Neural cell (in vitro differentiated cells): ENCODE measurements around the gene NUDT3. TPM values are rescaled to one million over a fixed set of nuclear protein-coding genes. Genes with fewer than 3 reads are reported as not detected.
"Not testable (repeated sequence)": the region's sequence is repeated elsewhere in the genome, so short reads cannot be mapped to it uniquely, and the experiment has no call there.

ENCODE experiments used
- H2AFZ ChIP-seq: fragments of 200-600, 300-800 bp; sonication (generic), shearing (Covaris generic); 2 replicates; pipeline ENCODE4 v1.6.0; 2014; ENCODE audit warnings: low read depth, mild to moderate bottlenecking, antibody characterized with exemption, low read length, moderate library complexity
- H3F3A ChIP-seq: fragments of 200-600 bp; shearing (Covaris generic); 2 replicates; pipeline ENCODE4 v1.6.1; 2016; ENCODE audit warnings: mild to moderate bottlenecking, moderate library complexity, mixed read lengths, antibody characterized with exemption, low read length; ENCODE audit not compliant: insufficient read depth, poor library complexity, severe bottlenecking
- H3K27ac ChIP-seq: fragments of 200-600, 300-800 bp; sonication (generic), shearing (Covaris generic); 2 replicates; pipeline ENCODE4 v1.5.1; 2014; ENCODE audit warnings: mild to moderate bottlenecking, low read length, moderate library complexity
- H3K27me3 ChIP-seq: fragments of 300-800, 200-600 bp; sonication (generic), shearing (Covaris generic); 2 replicates; pipeline ENCODE4 v1.6.0; 2014; ENCODE audit warnings: mild to moderate bottlenecking, low read depth, low read length, moderate library complexity; ENCODE audit not compliant: insufficient read depth
- H3K36me3 ChIP-seq: fragments of 300-800, 200-600 bp; sonication (generic), shearing (Covaris generic); 2 replicates; pipeline ENCODE4 v1.5.1; 2014; ENCODE audit warnings: mild to moderate bottlenecking, antibody characterized with exemption, low read length, moderate library complexity; ENCODE audit not compliant: insufficient read depth
- H3K4me2 ChIP-seq: fragments of 300-800, 200-600 bp; sonication (generic), shearing (Covaris generic); 2 replicates; pipeline ENCODE4 v1.6.0; 2014; ENCODE audit warnings: mild to moderate bottlenecking, low read length
- H3K4me3 ChIP-seq: fragments of 300-800, 200-600 bp; sonication (generic), shearing (Covaris generic); 2 replicates; pipeline ENCODE4 v1.5.1; 2014; ENCODE audit warnings: mild to moderate bottlenecking, low read length, moderate library complexity
- H3K79me2 ChIP-seq: fragments of 200-600 bp; shearing (Covaris generic); replicated peaks from 2 replicates; pipeline ENCODE4 v1.6.0; 2014; ENCODE audit warnings: mild to moderate bottlenecking, low read length, moderate library complexity; ENCODE audit not compliant: insufficient read depth
- H3K9ac ChIP-seq: fragments of 300-800, 200-600 bp; sonication (generic), shearing (Covaris generic); 2 replicates; pipeline ENCODE4 v1.6.1; 2016; ENCODE audit warnings: mild to moderate bottlenecking, low read length, mixed read lengths
- H3K9me2 ChIP-seq: fragments of 200-600 bp; shearing (Covaris generic); 2 replicates; pipeline ENCODE4 v1.6.1; 2016; ENCODE audit warnings: mild to moderate bottlenecking, low read length, mixed read lengths; ENCODE audit not compliant: insufficient read depth
- H3K9me3 ChIP-seq: fragments of 200-600, 300-800 bp; sonication (generic), shearing (Covaris generic); 2 replicates; pipeline ENCODE4 v1.6.1; 2016; ENCODE audit warnings: mild to moderate bottlenecking, mixed run types, low read length, moderate library complexity, mixed read lengths
- H4K20me1 ChIP-seq: fragments of 200-600 bp; shearing (Covaris generic); 2 replicates; pipeline ENCODE4 v1.6.1; 2016; ENCODE audit warnings: mild to moderate bottlenecking, mixed run types; ENCODE audit not compliant: insufficient read depth
- EP300 ChIP-seq: fragments of 450-650 bp; conservative IDR thresholded peaks from 2 replicates; pipeline ENCODE4 v1.6.1; 2014; ENCODE audit warnings: antibody characterized with exemption, mild to moderate bottlenecking, moderate library complexity; ENCODE audit not compliant: poor library complexity, severe bottlenecking
- EZH2 ChIP-seq: fragments of 200-600, 300-800 bp; shearing (Covaris generic), sonication (generic); IDR thresholded peaks from 2 replicates; pipeline ENCODE4 v1.6.1; 2014; ENCODE audit warnings: antibody characterized with exemption, low read length, borderline replicate concordance, mild to moderate bottlenecking; ENCODE audit not compliant: insufficient read depth, poor library complexity, severe bottlenecking
- MXI1 ChIP-seq: fragments of 450-650 bp; conservative IDR thresholded peaks from 2 replicates; pipeline ENCODE4 v1.6.1; 2014; ENCODE audit warnings: antibody characterized with exemption, mild to moderate bottlenecking; ENCODE audit not compliant: poor library complexity, severe bottlenecking
- POLR2AphosphoS5 ChIP-seq: IDR thresholded peaks from 2 replicates; pipeline ENCODE4 v1.6.1; 2012
- RAD21 ChIP-seq: fragments of 450-650 bp; conservative IDR thresholded peaks from 2 replicates; pipeline ENCODE4 v1.6.1; 2014; ENCODE audit warnings: antibody characterized with exemption, mild to moderate bottlenecking, moderate library complexity
- SMC3 ChIP-seq: fragments of 450-650 bp; conservative IDR thresholded peaks from 2 replicates; pipeline ENCODE4 v1.6.1; 2014; ENCODE audit warnings: antibody characterized with exemption, mild to moderate bottlenecking, moderate library complexity; ENCODE audit not compliant: poor library complexity
- TAF1 ChIP-seq: IDR thresholded peaks from 2 replicates; pipeline ENCODE4 v1.6.1; 2012; ENCODE audit warnings: low read depth
- polyA plus RNA-seq: library from polyadenylated mRNA; depleted of rRNA; stranded (reverse); fragments of >200 nt; gene quantifications from 2 replicates; pipeline ENCODE4 v1.2.3, GENCODE V29; 2014
- TF ChIP-seq, protein P1 (sequence below): IDR thresholded peaks from 2 replicates; pipeline ENCODE4 v1.6.1; 2012; ENCODE audit warnings: borderline replicate concordance
- TF ChIP-seq, protein P2 (sequence below): fragments of 450-650 bp; IDR thresholded peaks from 2 replicates; pipeline ENCODE4 v1.5.1; 2014; ENCODE audit warnings: antibody characterized with exemption, mild to moderate bottlenecking, moderate library complexity; ENCODE audit not compliant: poor library complexity, severe bottlenecking

NUDT3 gene
- polyA plus RNA-seq, 1 donor from 2014 or later: 80.2 TPM

DNA sequence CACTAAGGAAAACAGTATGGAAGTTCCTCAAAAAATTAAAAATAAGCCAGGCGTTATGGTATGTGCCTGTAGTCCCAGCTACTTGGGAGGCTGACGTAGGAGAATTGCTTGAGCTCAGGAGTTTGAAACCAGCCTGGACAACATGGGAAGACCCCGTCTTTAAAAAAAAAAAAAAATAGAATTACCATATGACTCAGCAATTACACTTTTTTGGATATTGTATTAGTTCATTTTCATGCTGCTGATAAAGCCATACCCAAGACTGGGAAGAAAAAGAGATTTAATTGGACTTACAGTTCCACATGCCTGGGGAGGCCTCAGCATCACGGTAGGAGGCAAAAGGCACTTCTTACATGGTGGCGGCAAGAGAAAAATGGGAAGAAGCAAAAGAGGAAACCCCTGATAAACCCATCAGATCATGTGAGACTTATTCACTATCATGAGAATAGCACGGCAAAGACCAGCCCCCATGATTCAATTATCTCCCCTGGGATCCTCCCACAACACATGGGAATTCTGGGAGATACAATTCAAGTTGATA lies 132.9 kb downstream of the NUDT3 start:
- Histone ChIP-seq H3K36me3 (no peaks in the 10 kb centered on the region), H3K9me3 (no peaks in the 10 kb centered on the region), H3K9me2 (no peaks in the 10 kb centered on the region), H4K20me1 (no peaks in the 10 kb centered on the region), H3F3A (no peaks in the 10 kb centered on the region), H3K79me2 (no peaks in the 10 kb centered on the region), H2AFZ (no peak overlapping the region), H3K9ac (no peak overlapping the region), H3K27me3 (no peaks in the 10 kb centered on the region), H3K4me2 (no peak overlapping the region), H3K4me3 (no peak overlapping the region), H3K27ac (no peak overlapping the region)
- TF ChIP-seq TAF1 (no peak), EP300 (no peak), POLR2AphosphoS5 (no peak), MXI1 (no peak), RAD21 (no peak), SMC3 (no peak), EZH2 (no peak)
- TF ChIP-seq, protein P1, sequence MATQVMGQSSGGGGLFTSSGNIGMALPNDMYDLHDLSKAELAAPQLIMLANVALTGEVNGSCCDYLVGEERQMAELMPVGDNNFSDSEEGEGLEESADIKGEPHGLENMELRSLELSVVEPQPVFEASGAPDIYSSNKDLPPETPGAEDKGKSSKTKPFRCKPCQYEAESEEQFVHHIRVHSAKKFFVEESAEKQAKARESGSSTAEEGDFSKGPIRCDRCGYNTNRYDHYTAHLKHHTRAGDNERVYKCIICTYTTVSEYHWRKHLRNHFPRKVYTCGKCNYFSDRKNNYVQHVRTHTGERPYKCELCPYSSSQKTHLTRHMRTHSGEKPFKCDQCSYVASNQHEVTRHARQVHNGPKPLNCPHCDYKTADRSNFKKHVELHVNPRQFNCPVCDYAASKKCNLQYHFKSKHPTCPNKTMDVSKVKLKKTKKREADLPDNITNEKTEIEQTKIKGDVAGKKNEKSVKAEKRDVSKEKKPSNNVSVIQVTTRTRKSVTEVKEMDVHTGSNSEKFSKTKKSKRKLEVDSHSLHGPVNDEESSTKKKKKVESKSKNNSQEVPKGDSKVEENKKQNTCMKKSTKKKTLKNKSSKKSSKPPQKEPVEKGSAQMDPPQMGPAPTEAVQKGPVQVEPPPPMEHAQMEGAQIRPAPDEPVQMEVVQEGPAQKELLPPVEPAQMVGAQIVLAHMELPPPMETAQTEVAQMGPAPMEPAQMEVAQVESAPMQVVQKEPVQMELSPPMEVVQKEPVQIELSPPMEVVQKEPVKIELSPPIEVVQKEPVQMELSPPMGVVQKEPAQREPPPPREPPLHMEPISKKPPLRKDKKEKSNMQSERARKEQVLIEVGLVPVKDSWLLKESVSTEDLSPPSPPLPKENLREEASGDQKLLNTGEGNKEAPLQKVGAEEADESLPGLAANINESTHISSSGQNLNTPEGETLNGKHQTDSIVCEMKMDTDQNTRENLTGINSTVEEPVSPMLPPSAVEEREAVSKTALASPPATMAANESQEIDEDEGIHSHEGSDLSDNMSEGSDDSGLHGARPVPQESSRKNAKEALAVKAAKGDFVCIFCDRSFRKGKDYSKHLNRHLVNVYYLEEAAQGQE: no peak
- TF ChIP-seq, protein P2, sequence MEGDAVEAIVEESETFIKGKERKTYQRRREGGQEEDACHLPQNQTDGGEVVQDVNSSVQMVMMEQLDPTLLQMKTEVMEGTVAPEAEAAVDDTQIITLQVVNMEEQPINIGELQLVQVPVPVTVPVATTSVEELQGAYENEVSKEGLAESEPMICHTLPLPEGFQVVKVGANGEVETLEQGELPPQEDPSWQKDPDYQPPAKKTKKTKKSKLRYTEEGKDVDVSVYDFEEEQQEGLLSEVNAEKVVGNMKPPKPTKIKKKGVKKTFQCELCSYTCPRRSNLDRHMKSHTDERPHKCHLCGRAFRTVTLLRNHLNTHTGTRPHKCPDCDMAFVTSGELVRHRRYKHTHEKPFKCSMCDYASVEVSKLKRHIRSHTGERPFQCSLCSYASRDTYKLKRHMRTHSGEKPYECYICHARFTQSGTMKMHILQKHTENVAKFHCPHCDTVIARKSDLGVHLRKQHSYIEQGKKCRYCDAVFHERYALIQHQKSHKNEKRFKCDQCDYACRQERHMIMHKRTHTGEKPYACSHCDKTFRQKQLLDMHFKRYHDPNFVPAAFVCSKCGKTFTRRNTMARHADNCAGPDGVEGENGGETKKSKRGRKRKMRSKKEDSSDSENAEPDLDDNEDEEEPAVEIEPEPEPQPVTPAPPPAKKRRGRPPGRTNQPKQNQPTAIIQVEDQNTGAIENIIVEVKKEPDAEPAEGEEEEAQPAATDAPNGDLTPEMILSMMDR: no peak

DNA sequence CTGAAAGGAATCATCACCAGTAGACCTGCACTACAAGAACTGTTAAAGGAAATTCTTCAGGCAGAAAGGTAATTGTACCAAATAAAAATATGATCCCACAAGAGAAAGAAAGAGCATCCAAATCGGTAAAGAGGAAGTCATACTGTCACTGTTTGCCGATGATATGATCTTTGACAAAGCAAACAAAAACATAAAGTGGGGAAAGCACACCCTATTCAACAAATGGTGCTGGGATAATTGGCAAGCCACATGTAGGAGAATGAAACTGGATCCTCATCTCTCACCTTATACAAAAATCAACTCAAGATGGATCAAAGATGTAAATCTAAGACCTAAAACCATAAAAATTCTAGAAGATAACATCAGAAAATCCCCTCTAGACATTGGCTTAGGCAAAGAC lies 140.1 kb downstream of the NUDT3 start:
- not testable (repeated sequence) for H2AFZ ChIP-seq, H3K9me2 ChIP-seq, H3F3A ChIP-seq, H3K9me3 ChIP-seq, H4K20me1 ChIP-seq, H3K4me2 ChIP-seq, H3K9ac ChIP-seq, H3K4me3 ChIP-seq, H3K36me3 ChIP-seq, H3K27ac ChIP-seq, H3K79me2 ChIP-seq, H3K27me3 ChIP-seq
